GM21526 (cell line): ENCODE data around the gene NHLRC2.

Experiments
- ATAC-seq: cut with Tn5 transposase; IDR thresholded peaks from one replicate; pipeline ENCODE4 v1.9.1; 2021; ENCODE audit warnings: moderate library complexity; ENCODE audit not compliant: unreplicated experiment, low FRiP score

Gene NHLRC2

GRCh38 chr10:113907166-113907565 is 52.7 kb downstream of the NHLRC2 start:
- ATAC-seq: no peak

GRCh38 chr10:113908236-113908635 is 53.8 kb downstream of the NHLRC2 start:
- ATAC-seq: no peak

GRCh38 chr10:113911113-113911512 is 56.7 kb downstream of the NHLRC2 start:
- ATAC-seq: no peak

GRCh38 chr10:113911839-113912238 is 57.4 kb downstream of the NHLRC2 start:
- ATAC-seq: no peak

GRCh38 chr10:113912582-113912981 is 58.1 kb downstream of the NHLRC2 start:
- no peak for ATAC-seq

GRCh38 chr10:113914956-113915355 is 60.5 kb downstream of the NHLRC2 start:
- no peak for ATAC-seq

GRCh38 chr10:113915540-113915939 is 61.1 kb downstream of the NHLRC2 start:
- no peak for ATAC-seq

GRCh38 chr10:113916053-113916452 is 61.6 kb downstream of the NHLRC2 start:
- no peak for ATAC-seq

GRCh38 chr10:113917636-113918035 is 63.2 kb downstream of the NHLRC2 start:
- ATAC-seq: no peak

- ATAC-seq: no peak
Observed at GRCh38 chr10:113920114-113920513, 65.7 kb downstream of the NHLRC2 start.

GRCh38 chr10:113920875-113921274 is 66.4 kb downstream of the NHLRC2 start:
- no peak for ATAC-seq

GRCh38 chr10:113921561-113922370 is 67.3 kb downstream of the NHLRC2 start:
- ATAC-seq: no peak

GRCh38 chr10:113922787-113923570 is 68.5 kb downstream of the NHLRC2 start:
- ATAC-seq: no peak

GRCh38 chr10:113924186-113924585 is 69.7 kb downstream of the NHLRC2 start:
- no peak for ATAC-seq

- no peak for ATAC-seq
Observed at GRCh38 chr10:113924664-113925063, 70.2 kb downstream of the NHLRC2 start.

- ATAC-seq: no peak
Observed at GRCh38 chr10:113927440-113927839, 73.0 kb downstream of the NHLRC2 start.

GRCh38 chr10:113928830-113929229 is 74.4 kb downstream of the NHLRC2 start:
- ATAC-seq: no peak

- no peak for ATAC-seq
Observed at GRCh38 chr10:113929522-113929921, 75.1 kb downstream of the NHLRC2 start.

GRCh38 chr10:113930482-113931057 is 76.1 kb downstream of the NHLRC2 start:
- no peak for ATAC-seq

- ATAC-seq: no peak
Observed at GRCh38 chr10:113932854-113933253, 78.4 kb downstream of the NHLRC2 start.

GRCh38 chr10:113933894-113934532 is 79.6 kb downstream of the NHLRC2 start:
- ATAC-seq: no peak
